Measurements from ENCODE around the gene SHC2. TPM values are rescaled to one million over a fixed set of nuclear protein-coding genes. Genes with fewer than 3 reads are reported as not detected.
"Not testable (repeated sequence)": the region's sequence is repeated elsewhere in the genome, so short reads cannot be mapped to it uniquely, and the experiment has no call there.

SHC2 gene
- total RNA-seq, 2 experiments from 2014 or later: 0.36 to 0.42 TPM

DNA sequence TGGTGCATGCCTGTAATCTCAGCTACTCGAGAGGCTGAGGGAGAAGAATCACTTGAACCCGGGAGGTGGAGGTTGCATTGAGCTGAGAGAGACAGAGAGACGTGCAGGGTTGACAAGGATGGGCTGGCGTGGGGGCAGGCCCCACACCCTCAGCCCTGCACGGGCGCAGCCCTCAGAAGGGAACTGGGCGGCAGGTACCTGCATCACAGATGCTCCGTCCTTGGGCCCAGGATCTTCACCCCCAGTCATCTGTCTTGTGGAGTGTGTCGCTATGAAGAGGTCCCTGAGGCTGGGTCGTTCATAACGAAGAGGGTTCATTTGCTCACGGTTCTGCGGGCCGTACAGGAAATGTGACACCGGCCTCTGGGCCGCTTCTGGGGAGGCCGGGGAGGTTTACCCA is 72.1 kb downstream of the SHC2 start:
- ATAC-seq (ENCODE audit: poor library complexity) (no peak), DNase-seq (no peak)
- Histone ChIP-seq H3K4me1 (ENCODE audit: insufficient read depth, low read length) (peaks cover 8% of the 10 kb centered on the region), H3K27me3 (ENCODE audit: control insufficient read depth in 1 of 2, insufficient read depth in 2 of 2, low read length in 2 of 2) (peaks cover 15 to 16% of the 10 kb centered on the region in 2 experiments), H3K36me3 (ENCODE audit: insufficient read depth, low read length) (no peaks in the 10 kb centered on the region), H3K4me3 (ENCODE audit: low read length) (no peak overlapping the region), H3K27ac (ENCODE audit: low read depth in 1 of 2, low read length in 2 of 2) (no peak overlapping the region), H3K9me3 (ENCODE audit: control insufficient read depth in 1 of 2, insufficient read depth in 1 of 2, low read length in 2 of 2) (peaks cover 0 to 20% of the 10 kb centered on the region in 2 experiments)
- intact Hi-C loops (cut with DNase I, micrococcal nuclease): no loop called here
- CTCF ChIA-PET: no interaction called here
- Mint-ChIP-seq H3K27ac (no peak overlapping the region), H3K4me1 (ENCODE audit: low read depth) (peaks cover 2% of the 10 kb centered on the region), H3K9me3 (peaks cover 4% of the 10 kb centered on the region), H3K27me3 (peaks cover 38% of the 10 kb centered on the region), H3K36me3 (ENCODE audit: low read depth) (no peaks in the 10 kb centered on the region), H3K4me3 (no peak overlapping the region)
- TF ChIP-seq, protein P1, sequence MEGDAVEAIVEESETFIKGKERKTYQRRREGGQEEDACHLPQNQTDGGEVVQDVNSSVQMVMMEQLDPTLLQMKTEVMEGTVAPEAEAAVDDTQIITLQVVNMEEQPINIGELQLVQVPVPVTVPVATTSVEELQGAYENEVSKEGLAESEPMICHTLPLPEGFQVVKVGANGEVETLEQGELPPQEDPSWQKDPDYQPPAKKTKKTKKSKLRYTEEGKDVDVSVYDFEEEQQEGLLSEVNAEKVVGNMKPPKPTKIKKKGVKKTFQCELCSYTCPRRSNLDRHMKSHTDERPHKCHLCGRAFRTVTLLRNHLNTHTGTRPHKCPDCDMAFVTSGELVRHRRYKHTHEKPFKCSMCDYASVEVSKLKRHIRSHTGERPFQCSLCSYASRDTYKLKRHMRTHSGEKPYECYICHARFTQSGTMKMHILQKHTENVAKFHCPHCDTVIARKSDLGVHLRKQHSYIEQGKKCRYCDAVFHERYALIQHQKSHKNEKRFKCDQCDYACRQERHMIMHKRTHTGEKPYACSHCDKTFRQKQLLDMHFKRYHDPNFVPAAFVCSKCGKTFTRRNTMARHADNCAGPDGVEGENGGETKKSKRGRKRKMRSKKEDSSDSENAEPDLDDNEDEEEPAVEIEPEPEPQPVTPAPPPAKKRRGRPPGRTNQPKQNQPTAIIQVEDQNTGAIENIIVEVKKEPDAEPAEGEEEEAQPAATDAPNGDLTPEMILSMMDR (IDR thresholded peaks at IDR 0.05): no peak
- POLR2A ChIA-PET: no interaction called here

DNA sequence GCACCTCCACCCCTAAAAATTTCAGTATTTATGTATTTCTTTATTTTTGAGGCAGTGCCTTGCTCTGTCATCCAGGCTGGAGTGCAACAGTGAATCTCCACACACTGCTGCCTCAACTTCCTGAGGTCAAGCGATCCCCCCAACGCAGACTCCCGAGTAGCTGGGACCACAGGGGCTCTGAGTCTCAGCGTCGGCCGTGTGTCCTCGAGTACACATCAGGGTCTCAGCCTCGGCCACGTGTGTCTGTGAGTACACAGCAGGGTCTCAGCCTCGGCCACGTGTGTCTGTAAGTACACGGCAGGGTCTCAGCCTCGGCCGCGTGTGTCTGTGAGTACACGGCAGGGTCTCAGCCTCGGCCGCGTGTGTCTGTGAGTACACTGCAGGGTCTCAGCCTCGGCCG is 73.1 kb downstream of the SHC2 start:
- peaks cover 9% of the 10 kb centered on the region for H3K4me1 Mint-ChIP-seq (ENCODE audit: low read depth)
- H3K27ac ChIP-seq (ENCODE audit: low read depth in 1 of 2, low read length in 2 of 2): no peak overlapping the region
- no peaks in the 10 kb centered on the region for H3K9me3 Mint-ChIP-seq
- peaks cover 0 to 19% of the 10 kb centered on the region in 2 experiments for H3K9me3 ChIP-seq (ENCODE audit: control insufficient read depth in 1 of 2, insufficient read depth in 1 of 2, low read length in 2 of 2)
- no peaks in the 10 kb centered on the region for H3K36me3 Mint-ChIP-seq (ENCODE audit: low read depth)
- intact Hi-C loops (cut with DNase I, micrococcal nuclease): no loop called here
- CTCF ChIA-PET: no interaction called here
- H3K4me1 ChIP-seq (ENCODE audit: insufficient read depth, low read length): peaks cover 16% of the 10 kb centered on the region
- H3K27me3 Mint-ChIP-seq: peaks cover 47% of the 10 kb centered on the region
- POLR2A ChIA-PET: no interaction called here
- ATAC-seq (ENCODE audit: poor library complexity): no peak
- no peak overlapping the region for H3K4me3 ChIP-seq (ENCODE audit: low read length)
- TF ChIP-seq, protein P1 (IDR thresholded peaks at IDR 0.05): no peak
- H3K27me3 ChIP-seq (ENCODE audit: control insufficient read depth in 1 of 2, insufficient read depth in 2 of 2, low read length in 2 of 2): peaks cover 19 to 25% of the 10 kb centered on the region in 2 experiments
- no peak for DNase-seq
- H3K4me3 Mint-ChIP-seq: no peak overlapping the region
- no peaks in the 10 kb centered on the region for H3K36me3 ChIP-seq (ENCODE audit: insufficient read depth, low read length)
- no peak overlapping the region for H3K27ac Mint-ChIP-seq

DNA sequence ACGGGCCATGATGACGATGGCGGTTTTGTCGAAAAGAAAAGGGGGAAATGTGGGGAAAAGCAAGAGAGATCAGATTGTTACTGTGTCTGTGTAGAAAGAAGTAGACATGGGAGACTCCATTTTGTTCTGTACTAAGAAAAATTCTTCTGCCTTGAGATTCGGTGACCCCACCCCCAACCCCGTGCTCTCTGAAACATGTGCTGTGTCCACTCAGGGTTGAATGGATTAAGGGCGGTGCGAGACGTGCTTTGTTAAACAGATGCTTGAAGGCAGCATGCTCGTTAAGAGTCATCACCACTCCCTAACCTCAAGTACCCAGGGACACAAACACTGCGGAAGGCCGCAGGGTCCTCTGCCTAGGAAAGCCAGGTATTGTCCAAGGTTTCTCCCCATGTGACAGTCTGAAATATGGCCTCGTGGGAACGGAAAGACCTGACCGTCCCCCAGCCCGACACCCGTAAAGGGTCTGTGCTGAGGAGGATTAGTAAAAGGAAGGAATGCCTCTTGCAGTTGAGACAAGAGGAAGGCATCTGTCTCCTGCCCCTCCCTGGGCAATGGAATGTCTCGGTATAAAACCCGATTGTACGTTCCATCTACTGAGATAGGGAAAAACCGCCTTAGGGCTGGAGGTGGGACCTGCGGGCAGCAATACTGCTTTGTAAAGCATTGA is 74.1 kb downstream of the SHC2 start:
- intact Hi-C loops (cut with DNase I, micrococcal nuclease); H3K27ac Mint-ChIP-seq; DNase-seq; H3K4me3 ChIP-seq (ENCODE audit: low read length); CTCF ChIA-PET; H3K4me3 Mint-ChIP-seq; POLR2A ChIA-PET; H3K27ac ChIP-seq (ENCODE audit: low read depth in 1 of 2, low read length in 2 of 2); H3K9me3 Mint-ChIP-seq; H3K36me3 ChIP-seq (ENCODE audit: insufficient read depth, low read length); H3K36me3 Mint-ChIP-seq (ENCODE audit: low read depth); ATAC-seq (ENCODE audit: poor library complexity): not testable (repeated sequence)
- peaks cover 20% of the 10 kb centered on the region for H3K4me1 ChIP-seq (ENCODE audit: insufficient read depth, low read length)
- Mint-ChIP-seq H3K4me1 (ENCODE audit: low read depth) (peaks cover 13% of the 10 kb centered on the region), H3K27me3 (peaks cover 51% of the 10 kb centered on the region)
- peaks cover 19 to 26% of the 10 kb centered on the region in 2 experiments for H3K27me3 ChIP-seq (ENCODE audit: control insufficient read depth in 1 of 2, insufficient read depth in 2 of 2, low read length in 2 of 2)
- H3K9me3 ChIP-seq (ENCODE audit: control insufficient read depth in 1 of 2, insufficient read depth in 1 of 2, low read length in 2 of 2): peaks cover 0 to 15% of the 10 kb centered on the region in 2 experiments

DNA sequence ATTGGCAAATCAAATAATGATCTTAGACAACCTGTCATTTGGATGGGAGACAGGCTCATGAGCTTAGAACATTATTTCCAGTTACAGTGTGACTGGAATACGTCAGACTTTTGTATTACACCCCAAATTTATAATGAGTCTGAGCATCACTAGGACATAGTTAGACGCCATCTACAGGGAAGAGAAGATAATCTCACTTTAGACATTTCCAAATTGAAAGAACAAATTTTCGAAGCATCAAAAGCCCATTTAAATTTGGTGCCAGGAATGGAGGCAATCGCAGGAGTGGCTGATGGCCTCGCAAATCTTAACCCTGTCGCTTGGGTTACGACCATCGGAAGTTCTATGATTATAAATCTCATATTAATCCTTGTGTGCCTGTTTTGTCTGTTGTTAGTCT is 74.6 kb downstream of the SHC2 start:
- H3K27ac ChIP-seq (ENCODE audit: low read depth in 1 of 2, low read length in 2 of 2); H3K4me3 ChIP-seq (ENCODE audit: low read length); intact Hi-C loops (cut with DNase I, micrococcal nuclease); H3K36me3 Mint-ChIP-seq (ENCODE audit: low read depth); ATAC-seq (ENCODE audit: poor library complexity); H3K27ac Mint-ChIP-seq; H3K9me3 Mint-ChIP-seq; DNase-seq; CTCF ChIA-PET; H3K4me3 Mint-ChIP-seq; H3K36me3 ChIP-seq (ENCODE audit: insufficient read depth, low read length); POLR2A ChIA-PET: not testable (repeated sequence)
- H3K4me1 ChIP-seq (ENCODE audit: insufficient read depth, low read length): peaks cover 20% of the 10 kb centered on the region
- H3K27me3 Mint-ChIP-seq: peaks cover 51% of the 10 kb centered on the region
- H3K4me1 Mint-ChIP-seq (ENCODE audit: low read depth): peaks cover 13% of the 10 kb centered on the region
- H3K27me3 ChIP-seq (ENCODE audit: control insufficient read depth in 1 of 2, insufficient read depth in 2 of 2, low read length in 2 of 2): peaks cover 19 to 26% of the 10 kb centered on the region in 2 experiments
- peaks cover 0 to 15% of the 10 kb centered on the region in 2 experiments for H3K9me3 ChIP-seq (ENCODE audit: control insufficient read depth in 1 of 2, insufficient read depth in 1 of 2, low read length in 2 of 2)

All from CD4-positive, alpha-beta T cell (primary cell).